GM20000 (cell line): ENCODE data around the gene LCN10.

Experiments used
- DNase-seq: peaks from one replicate; pipeline ENCODE4 v3.0.0; 2012; ENCODE audit warnings: low spot score
- CTCF ChIP-seq: IDR thresholded peaks from 2 replicates; pipeline ENCODE4 v1.5.1; 2012; ENCODE audit warnings: mild to moderate bottlenecking, control low read depth; ENCODE audit errors: extremely low read depth, missing control alignments

The LCN10 gene

GRCh38 chr9:136692185-136693134, 50.3 kb downstream of the LCN10 start:
- no peak for DNase-seq
- no peak for TF ChIP-seq CTCF

GRCh38 chr9:136691316-136692184, 51.2 kb downstream of the LCN10 start:
- TF ChIP-seq CTCF, result no peak
- no peak for DNase-seq

DNA sequence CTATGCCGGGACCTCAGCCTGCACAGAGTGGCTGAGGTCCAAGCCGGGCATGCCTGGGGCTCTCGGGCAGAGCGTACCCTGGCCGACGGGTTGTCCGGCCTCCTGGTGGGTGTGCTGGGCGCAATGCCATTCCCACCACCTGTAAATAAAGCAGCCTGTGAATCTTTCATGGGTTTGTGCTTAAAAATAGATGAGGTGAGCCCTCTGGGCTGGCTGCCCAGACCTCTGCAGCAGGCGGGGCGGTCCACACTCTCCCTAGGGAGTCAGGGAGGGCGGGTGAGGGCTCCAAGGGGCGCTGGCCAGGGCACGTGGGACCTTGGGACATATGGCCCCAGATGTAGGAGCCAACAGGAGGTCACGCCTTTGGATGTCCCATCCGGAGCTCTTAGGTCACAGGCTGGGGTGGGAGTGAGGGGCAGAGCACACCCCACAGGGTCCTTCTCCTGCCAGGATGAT, 51.9 kb downstream of the LCN10 start:
- TF ChIP-seq CTCF, result no peak
- no peak for DNase-seq

GRCh38 chr9:136690104-136690805, 52.5 kb downstream of the LCN10 start:
- TF ChIP-seq CTCF, result no peak
- no peak for DNase-seq

DNA sequence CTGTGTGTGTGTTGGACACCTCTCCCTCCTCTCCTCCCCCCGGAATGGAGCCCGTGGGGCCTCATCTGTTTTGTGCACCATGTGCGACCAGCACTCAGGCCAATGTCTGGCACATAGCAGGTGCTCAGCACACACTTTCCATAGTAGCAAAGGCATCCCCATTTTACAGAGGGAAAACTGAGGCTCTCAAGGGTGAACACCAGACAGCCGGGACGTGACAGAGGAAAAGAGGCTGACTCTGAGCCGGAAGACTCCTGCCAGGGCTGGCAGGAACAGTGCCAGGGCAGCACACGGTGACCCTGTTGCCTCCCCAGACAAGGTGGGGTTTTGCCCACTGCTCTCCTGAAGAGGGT, 53.7 kb downstream of the LCN10 start:
- DNase-seq, result no peak
- TF ChIP-seq CTCF, result no peak

DNA sequence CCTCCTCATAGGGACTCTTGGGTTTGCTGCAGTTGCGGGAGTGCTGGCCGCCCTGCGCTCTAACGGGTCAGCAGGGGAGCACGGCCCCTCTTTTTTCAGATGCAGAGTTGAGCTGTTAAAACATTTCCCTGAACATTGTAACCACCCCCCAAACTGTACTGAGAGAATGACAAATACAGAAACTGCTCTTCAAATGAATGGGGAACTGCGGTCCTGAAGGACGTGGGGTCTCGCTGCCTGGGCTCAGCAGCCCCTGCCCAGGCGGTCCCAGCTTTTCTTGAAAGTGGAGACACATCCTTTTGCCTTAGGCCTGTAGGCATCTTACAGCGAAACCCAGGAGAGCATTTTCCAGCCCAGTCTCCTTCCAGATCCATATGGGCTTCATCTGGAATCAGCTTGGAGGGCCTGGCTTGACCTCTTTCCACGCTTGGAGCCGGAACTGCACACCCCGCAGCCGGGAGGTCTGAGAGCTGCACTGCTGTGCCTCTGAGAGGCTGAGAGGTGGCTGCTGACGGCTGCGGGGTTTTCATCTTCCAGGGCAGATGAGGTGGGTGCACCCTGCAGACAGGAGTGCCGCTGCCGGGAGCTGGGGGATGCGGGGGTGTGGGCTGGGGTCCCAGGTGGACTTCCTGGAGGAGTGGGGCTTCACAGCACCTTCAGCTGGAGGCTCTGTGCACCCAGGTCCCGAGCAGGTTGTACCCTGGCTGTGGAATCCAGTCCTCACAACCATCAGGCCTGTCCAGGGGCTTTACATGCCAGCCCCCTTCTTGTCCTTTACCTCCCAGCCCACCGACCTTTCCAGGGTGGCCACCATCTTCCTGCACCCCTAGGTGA, 54.2 kb downstream of the LCN10 start:
- peak; percentile 81 for DNase-seq
- TF ChIP-seq CTCF, result no peak
